IMR-90 (cell line): Measurements from ENCODE around the gene ZNF366. TPM values are rescaled to one million over a fixed set of nuclear protein-coding genes. Genes with fewer than 3 reads are reported as not detected.
A peak's percentile ranks its signal among the peaks of the same experiment; 100 is the strongest.

ENCODE experiments used
- ATAC-seq: fragments of 200-7000 bp; cut with Tn5 transposase; 2 replicates; pipeline ENCODE4 v1.9.1; 2020; ENCODE audit warnings: low read depth, mild to moderate bottlenecking, moderate library complexity
- BruUV-seq: library from RNA; stranded (reverse); fragments of 400-500 nt; replicated peaks from 2 replicates; lab custom pipeline; 2021; lab: Mats Ljungman, UMichigan
- CTCF ChIA-PET: fragments of 300-600 bp; formaldehyde crosslinking; extraction: SDS; loops from one replicate; lab custom pipeline; 2021; ENCODE audit warnings: antibody characterized with exemption; lab: Yijun Ruan, JAX
- POLR2A ChIA-PET: fragments of 300-600 bp; sonication (Branson Sonifier 250); formaldehyde crosslinking; loops from one replicate; lab custom pipeline; 2022; ENCODE audit warnings: antibody characterized with exemption; ENCODE audit not compliant: unreplicated experiment; lab: Charles Lee
- DNase-seq: peaks from one replicate; pipeline ENCODE4 v3.0.0; 2013
- H2AFZ ChIP-seq: replicated peaks from 2 replicates; pipeline ENCODE3; 2013; ENCODE audit warnings: low read length, mild to moderate bottlenecking; ENCODE audit not compliant: poor library complexity
- H2AK5ac ChIP-seq: 2 replicates; pipeline ENCODE4 v1.6.1; 2013; ENCODE audit warnings: low read depth, low read length, inconsistent platforms
- H2AK9ac ChIP-seq: replicated peaks from 2 replicates; pipeline ENCODE3; 2013; ENCODE audit warnings: mild to moderate bottlenecking, low read depth, low read length, moderate library complexity; ENCODE audit not compliant: poor library complexity
- H2BK120ac ChIP-seq: 2 replicates; pipeline ENCODE4 v1.6.1; 2013; ENCODE audit warnings: low read depth, low read length, inconsistent platforms
- H2BK15ac ChIP-seq: 3 replicates; pipeline ENCODE4 v1.6.1; 2013; ENCODE audit warnings: low read depth, low read length, inconsistent platforms
- H2BK20ac ChIP-seq: 2 replicates; pipeline ENCODE4 v1.6.1; 2013; ENCODE audit warnings: low read depth, mild to moderate bottlenecking, inconsistent platforms, low read length, moderate library complexity
- H2BK5ac ChIP-seq: 2 replicates; pipeline ENCODE4 v1.6.1; 2013; ENCODE audit warnings: mild to moderate bottlenecking, low read depth, low read length, inconsistent platforms; ENCODE audit not compliant: poor library complexity, severe bottlenecking
- H3K14ac ChIP-seq: replicated peaks from 2 replicates; pipeline ENCODE4 v1.6.1; 2013; ENCODE audit warnings: low read depth, low read length, inconsistent platforms
- H3K18ac ChIP-seq: 2 replicates; pipeline ENCODE4 v1.6.1; 2013; ENCODE audit warnings: low read depth, low read length, control low read depth
- H3K23ac ChIP-seq: 2 replicates; pipeline ENCODE4 v1.6.1; 2013; ENCODE audit warnings: low read depth, low read length, inconsistent platforms
- H3K27ac ChIP-seq: 2 replicates; pipeline ENCODE4 v1.5.1; 2013; ENCODE audit warnings: mild to moderate bottlenecking, control low read depth, low read length; ENCODE audit not compliant: insufficient read depth
- H3K27me3 ChIP-seq: 2 replicates; pipeline ENCODE4 v1.6.1; 2013; ENCODE audit warnings: low read length; ENCODE audit not compliant: control insufficient read depth, insufficient read depth
- H3K36me3 ChIP-seq: 2 replicates; pipeline ENCODE4 v1.6.1; 2013; ENCODE audit warnings: low read length, mixed read lengths; ENCODE audit not compliant: control insufficient read depth, insufficient read depth
- H3K4ac ChIP-seq: 2 replicates; pipeline ENCODE4 v1.6.1; 2013; ENCODE audit warnings: low read depth, low read length, inconsistent platforms
- H3K4me1 ChIP-seq: 2 replicates; pipeline ENCODE4 v1.6.1; 2013; ENCODE audit warnings: low read length, mixed read lengths; ENCODE audit not compliant: control insufficient read depth, insufficient read depth
- H3K4me2 ChIP-seq: 2 replicates; pipeline ENCODE4 v1.6.1; 2013; ENCODE audit warnings: low read depth, mild to moderate bottlenecking, control low read depth, low read length, moderate library complexity
- H3K4me3 ChIP-seq: 2 replicates; pipeline ENCODE4 v1.5.1; 2013; ENCODE audit warnings: low read depth, mild to moderate bottlenecking, control low read depth, low read length, moderate library complexity; ENCODE audit not compliant: insufficient read depth
- H3K56ac ChIP-seq: 2 replicates; pipeline ENCODE4 v1.6.1; 2013; ENCODE audit warnings: low read length, inconsistent platforms; ENCODE audit not compliant: insufficient read depth; ENCODE audit errors: extremely low read depth
- H3K79me1 ChIP-seq, 2 experiments: 2 replicates each; pipeline ENCODE4 v1.6.1; 2013; ENCODE audit warnings: low read length in 2 of 2, inconsistent platforms in 1 of 2, low read depth in 1 of 2
- H3K9ac ChIP-seq: 2 replicates; pipeline ENCODE4 v1.6.1; 2013; ENCODE audit warnings: low read depth, low read length, control low read depth
- H3K9me1 ChIP-seq: 2 replicates; pipeline ENCODE4 v1.6.1; 2013; ENCODE audit warnings: low read length, inconsistent platforms; ENCODE audit not compliant: insufficient read depth
- H3K9me3 ChIP-seq: 2 replicates; pipeline ENCODE4 v1.6.1; 2013; ENCODE audit warnings: low read length; ENCODE audit not compliant: control insufficient read depth, insufficient read depth
- H4K20me1 ChIP-seq: 2 replicates; pipeline ENCODE4 v1.6.1; 2013; ENCODE audit warnings: low read length, inconsistent platforms; ENCODE audit not compliant: insufficient read depth
- H4K5ac ChIP-seq: 2 replicates; pipeline ENCODE4 v1.6.1; 2013; ENCODE audit warnings: mild to moderate bottlenecking, low read depth, low read length, control low read depth
- H4K8ac ChIP-seq, 2 experiments: 2 replicates each; pipeline ENCODE4 v1.6.1; 2013; ENCODE audit warnings: low read depth in 2 of 2, low read length in 2 of 2, control low read depth in 1 of 2, inconsistent platforms in 1 of 2
- H4K91ac ChIP-seq: 2 replicates; pipeline ENCODE4 v1.6.1; 2013; ENCODE audit warnings: low read depth, low read length, inconsistent platforms; ENCODE audit not compliant: insufficient read depth
- BHLHE40 ChIP-seq: fragments of 150-350 bp; IDR thresholded peaks from 2 replicates; pipeline ENCODE4 v1.6.1; 2016; ENCODE audit warnings: mild to moderate bottlenecking, low read depth, low read length
- CEBPB ChIP-seq: IDR thresholded peaks from 2 replicates; pipeline ENCODE4 v1.6.1; 2012; ENCODE audit warnings: low read depth, low read length, improper control_type of control experiment
- CHD1 ChIP-seq: IDR thresholded peaks from 2 replicates; pipeline ENCODE4 v1.6.1; 2012; ENCODE audit warnings: low read depth, low read length, improper control_type of control experiment
- FOS ChIP-seq: fragments of 150-350 bp; IDR thresholded peaks from 2 replicates; pipeline ENCODE4 v1.6.1; 2016; ENCODE audit warnings: low read depth, low read length
- MAFK ChIP-seq: IDR thresholded peaks from 2 replicates; pipeline ENCODE4 v1.6.1; 2012; ENCODE audit warnings: low read depth, low read length, improper control_type of control experiment
- MAZ ChIP-seq: IDR thresholded peaks from 2 replicates; pipeline ENCODE4 v1.6.1; 2012; ENCODE audit warnings: low read depth, mild to moderate bottlenecking, low read length, improper control_type of control experiment, moderate library complexity, borderline replicate concordance
- MXI1 ChIP-seq: IDR thresholded peaks from 2 replicates; pipeline ENCODE4 v1.6.1; 2012; ENCODE audit warnings: low read depth, mild to moderate bottlenecking, low read length, moderate library complexity, borderline replicate concordance
- NFE2L2 ChIP-seq: fragments of 150-350 bp; IDR thresholded peaks from 2 replicates; pipeline ENCODE4 v1.6.1; 2016; ENCODE audit warnings: low read depth, mild to moderate bottlenecking, low read length
- POLR2A ChIP-seq: IDR thresholded peaks from 2 replicates; pipeline ENCODE4 v1.6.1; 2012; ENCODE audit warnings: mild to moderate bottlenecking, low read depth, low read length
- RAD21 ChIP-seq: IDR thresholded peaks from 2 replicates; pipeline ENCODE4 v1.6.1; 2012; ENCODE audit warnings: low read length, improper control_type of control experiment
- RCOR1 ChIP-seq: IDR thresholded peaks from 2 replicates; pipeline ENCODE4 v1.6.1; 2012; ENCODE audit warnings: mild to moderate bottlenecking, low read length, improper control_type of control experiment; ENCODE audit not compliant: insufficient replicate concordance
- RFX5 ChIP-seq: IDR thresholded peaks from 2 replicates; pipeline ENCODE4 v1.8.0; 2012; ENCODE audit warnings: low read depth, mild to moderate bottlenecking, low read length, moderate library complexity
- SMC3 ChIP-seq: fragments of 150-350 bp; IDR thresholded peaks from 2 replicates; pipeline ENCODE4 v1.6.1; 2016; ENCODE audit warnings: low read depth, mild to moderate bottlenecking, antibody characterized with exemption, low read length, moderate library complexity
- dilution Hi-C: fragments of 300-500 bp; cut with HindIII; formaldehyde crosslinking; loops from one replicate; pipeline ENCODE4 v1.14.3; 2018; ENCODE audit warnings: low sequenced_read_pairs; ENCODE audit not compliant: unreplicated experiment
- in situ Hi-C: fragments of 300-500 bp; cut with MboI; formaldehyde crosslinking; loops from 3 replicates; pipeline ENCODE4 v1.14.3; 2019; ENCODE audit warnings: low sequenced_read_pairs, inconsistent platforms, mixed read lengths
- intact Hi-C: fragments of 100-400 bp; cut with micrococcal nuclease; formaldehyde crosslinking; loops from 2 replicates; pipeline ENCODE4 v1.10.0; 2022
- polyA plus RNA-seq, 3 experiments: library from polyadenylated mRNA; depleted of rRNA; stranded (reverse); fragments of >200 nt; gene quantifications; 2 replicates each; pipeline ENCODE4 v1.2.3, GENCODE V29; 2012; ENCODE audit warnings: low replicate concordance in 1 of 3
- total RNA-seq: library from RNA; depleted of rRNA; stranded (reverse); fragments of >200 nt; gene quantifications from 2 replicates; pipeline ENCODE4 v1.2.3, GENCODE V29; 2012
- TF ChIP-seq, protein P1 (sequence below): conservative IDR thresholded peaks from 2 replicates; pipeline ENCODE4 v1.5.1; 2012; ENCODE audit warnings: mild to moderate bottlenecking, low read depth, low read length, improper control_type of control experiment
- TF ChIP-seq, protein P2 (sequence below): fragments of 150-350 bp; IDR thresholded peaks from 2 replicates; pipeline ENCODE4 v1.6.1; 2017; ENCODE audit warnings: mild to moderate bottlenecking, antibody characterized with exemption, low read length, low read depth
- TF ChIP-seq, protein P3 (sequence below): fragments of 150-350 bp; IDR thresholded peaks from 2 replicates; pipeline ENCODE4 v1.6.1; 2016; ENCODE audit warnings: low read depth, mild to moderate bottlenecking, low read length, moderate library complexity, borderline replicate concordance

Gene ZNF366
- total and polyA plus RNA-seq, 2 of the 4 experiments (the other 2 are of a cell fraction): not detected

DNA sequence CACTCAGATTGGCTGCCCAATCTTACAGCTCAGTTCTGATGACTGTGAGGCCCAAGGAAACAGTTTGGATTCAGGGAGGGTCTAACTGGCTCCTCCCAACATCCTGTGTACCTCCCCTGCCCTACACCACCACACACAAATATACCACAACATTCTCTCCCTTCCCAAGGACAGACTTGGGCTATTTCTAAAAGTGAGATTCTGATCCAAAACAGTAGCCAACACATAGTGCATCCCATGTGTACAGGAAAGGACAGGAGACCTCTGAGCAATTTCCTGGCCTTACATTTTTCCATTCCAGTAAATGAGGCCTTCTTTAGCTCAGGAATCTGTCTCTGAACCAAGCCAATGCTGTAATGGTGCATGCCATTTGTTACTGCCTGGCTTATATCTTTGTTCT, 20.8 kb downstream of the ZNF366 start:
- Histone ChIP-seq H4K5ac (no peak overlapping the region; the same call in 1 of the 2 replicates), H3K36me3 (no peaks in the 10 kb centered on the region), H3K9me3 (no peaks in the 10 kb centered on the region), H2BK15ac (peak overlapping the region; percentile 4; the same call in 1 of the 3 replicates), H3K9ac (no peak overlapping the region), H4K91ac (no peak overlapping the region), H3K4me2 (no peak overlapping the region), H3K23ac (no peak overlapping the region), H4K20me1 (no peaks in the 10 kb centered on the region), H3K27me3 (no peaks in the 10 kb centered on the region), H3K9me1 (no peaks in the 10 kb centered on the region), H4K8ac (peak overlapping the region in 1 of 2 experiments; percentile 52; a peak in 1 of 4 replicates), H3K18ac (no peak overlapping the region), H2AK5ac (peak overlapping the region; percentile 40; the same call in 1 of the 2 replicates), H2AFZ (peak overlapping the region; percentile 63), H3K56ac (no peak overlapping the region), H3K4ac (peak overlapping the region; percentile 47), H2BK20ac (no peak overlapping the region), H3K27ac (no peak overlapping the region), H3K79me1 (no peaks in the 10 kb centered on the region), H2BK5ac (no peak overlapping the region), H3K4me3 (no peak overlapping the region), H3K14ac (peak overlapping the region; percentile 26; the same call in 1 of the 2 replicates), H2BK120ac (no peak overlapping the region), H2AK9ac (no peak overlapping the region), H3K4me1 (peaks cover 5% of the 10 kb centered on the region; the same call in 1 of the 2 replicates)
- in situ Hi-C loops (no loop called here), dilution Hi-C loops (no loop called here), intact Hi-C loops (no loop called here)
- peak; percentile 45 for DNase-seq
- ATAC-seq: peak; percentile 51
- TF ChIP-seq, protein P1, sequence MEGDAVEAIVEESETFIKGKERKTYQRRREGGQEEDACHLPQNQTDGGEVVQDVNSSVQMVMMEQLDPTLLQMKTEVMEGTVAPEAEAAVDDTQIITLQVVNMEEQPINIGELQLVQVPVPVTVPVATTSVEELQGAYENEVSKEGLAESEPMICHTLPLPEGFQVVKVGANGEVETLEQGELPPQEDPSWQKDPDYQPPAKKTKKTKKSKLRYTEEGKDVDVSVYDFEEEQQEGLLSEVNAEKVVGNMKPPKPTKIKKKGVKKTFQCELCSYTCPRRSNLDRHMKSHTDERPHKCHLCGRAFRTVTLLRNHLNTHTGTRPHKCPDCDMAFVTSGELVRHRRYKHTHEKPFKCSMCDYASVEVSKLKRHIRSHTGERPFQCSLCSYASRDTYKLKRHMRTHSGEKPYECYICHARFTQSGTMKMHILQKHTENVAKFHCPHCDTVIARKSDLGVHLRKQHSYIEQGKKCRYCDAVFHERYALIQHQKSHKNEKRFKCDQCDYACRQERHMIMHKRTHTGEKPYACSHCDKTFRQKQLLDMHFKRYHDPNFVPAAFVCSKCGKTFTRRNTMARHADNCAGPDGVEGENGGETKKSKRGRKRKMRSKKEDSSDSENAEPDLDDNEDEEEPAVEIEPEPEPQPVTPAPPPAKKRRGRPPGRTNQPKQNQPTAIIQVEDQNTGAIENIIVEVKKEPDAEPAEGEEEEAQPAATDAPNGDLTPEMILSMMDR: no peak
- TF ChIP-seq BHLHE40 (no peak), MAZ (no peak), MXI1 (no peak), SMC3 (no peak), RCOR1 (no peak), FOS (no peak), NFE2L2 (no peak), CEBPB (no peak), RAD21 (no peak), POLR2A (no peak), MAFK (no peak), RFX5 (no peak), CHD1 (no peak)
- TF ChIP-seq, protein P2, sequence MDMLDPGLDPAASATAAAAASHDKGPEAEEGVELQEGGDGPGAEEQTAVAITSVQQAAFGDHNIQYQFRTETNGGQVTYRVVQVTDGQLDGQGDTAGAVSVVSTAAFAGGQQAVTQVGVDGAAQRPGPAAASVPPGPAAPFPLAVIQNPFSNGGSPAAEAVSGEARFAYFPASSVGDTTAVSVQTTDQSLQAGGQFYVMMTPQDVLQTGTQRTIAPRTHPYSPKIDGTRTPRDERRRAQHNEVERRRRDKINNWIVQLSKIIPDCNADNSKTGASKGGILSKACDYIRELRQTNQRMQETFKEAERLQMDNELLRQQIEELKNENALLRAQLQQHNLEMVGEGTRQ: no peak
- TF ChIP-seq, protein P3, sequence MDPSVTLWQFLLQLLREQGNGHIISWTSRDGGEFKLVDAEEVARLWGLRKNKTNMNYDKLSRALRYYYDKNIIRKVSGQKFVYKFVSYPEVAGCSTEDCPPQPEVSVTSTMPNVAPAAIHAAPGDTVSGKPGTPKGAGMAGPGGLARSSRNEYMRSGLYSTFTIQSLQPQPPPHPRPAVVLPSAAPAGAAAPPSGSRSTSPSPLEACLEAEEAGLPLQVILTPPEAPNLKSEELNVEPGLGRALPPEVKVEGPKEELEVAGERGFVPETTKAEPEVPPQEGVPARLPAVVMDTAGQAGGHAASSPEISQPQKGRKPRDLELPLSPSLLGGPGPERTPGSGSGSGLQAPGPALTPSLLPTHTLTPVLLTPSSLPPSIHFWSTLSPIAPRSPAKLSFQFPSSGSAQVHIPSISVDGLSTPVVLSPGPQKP: no peak
- ChIA-PET POLR2A (no interaction called here), CTCF (interaction anchor here (0.6 kb wide), 2 partner anchors 23 to 34 kb away, joined by 3 to 4 read pairs; no protein-coding TSS in a partner anchor)
- BruUV-seq: no TSS peak
